IMR-90 (cell line): ENCODE measurements around the gene IFFO2. TPM values are rescaled to one million over a fixed set of nuclear protein-coding genes. Genes with fewer than 3 reads are reported as not detected.

Source experiments
- ATAC-seq: fragments of 200-7000 bp; cut with Tn5 transposase; 2 replicates; pipeline ENCODE4 v1.9.1; 2020; ENCODE audit warnings: low read depth, mild to moderate bottlenecking, moderate library complexity
- BruUV-seq: library from RNA; stranded (reverse); fragments of 400-500 nt; replicated peaks from 2 replicates; lab custom pipeline; 2021; lab: Mats Ljungman, UMichigan
- CTCF ChIA-PET: fragments of 300-600 bp; formaldehyde crosslinking; extraction: SDS; loops from one replicate; lab custom pipeline; 2021; ENCODE audit warnings: antibody characterized with exemption; lab: Yijun Ruan, JAX
- POLR2A ChIA-PET: fragments of 300-600 bp; sonication (Branson Sonifier 250); formaldehyde crosslinking; loops from one replicate; lab custom pipeline; 2022; ENCODE audit warnings: antibody characterized with exemption; ENCODE audit not compliant: unreplicated experiment; lab: Charles Lee
- DNase-seq: peaks from one replicate; pipeline ENCODE4 v3.0.0; 2013
- H2AFZ ChIP-seq: replicated peaks from 2 replicates; pipeline ENCODE3; 2013; ENCODE audit warnings: low read length, mild to moderate bottlenecking; ENCODE audit not compliant: poor library complexity
- H2AK5ac ChIP-seq: 2 replicates; pipeline ENCODE4 v1.6.1; 2013; ENCODE audit warnings: low read depth, low read length, inconsistent platforms
- H2AK9ac ChIP-seq: replicated peaks from 2 replicates; pipeline ENCODE3; 2013; ENCODE audit warnings: mild to moderate bottlenecking, low read depth, low read length, moderate library complexity; ENCODE audit not compliant: poor library complexity
- H2BK120ac ChIP-seq: 2 replicates; pipeline ENCODE4 v1.6.1; 2013; ENCODE audit warnings: low read depth, low read length, inconsistent platforms
- H2BK15ac ChIP-seq: 3 replicates; pipeline ENCODE4 v1.6.1; 2013; ENCODE audit warnings: low read depth, low read length, inconsistent platforms
- H2BK20ac ChIP-seq: 2 replicates; pipeline ENCODE4 v1.6.1; 2013; ENCODE audit warnings: low read depth, mild to moderate bottlenecking, inconsistent platforms, low read length, moderate library complexity
- H2BK5ac ChIP-seq: 2 replicates; pipeline ENCODE4 v1.6.1; 2013; ENCODE audit warnings: mild to moderate bottlenecking, low read depth, low read length, inconsistent platforms; ENCODE audit not compliant: poor library complexity, severe bottlenecking
- H3K14ac ChIP-seq: replicated peaks from 2 replicates; pipeline ENCODE4 v1.6.1; 2013; ENCODE audit warnings: low read depth, low read length, inconsistent platforms
- H3K18ac ChIP-seq: 2 replicates; pipeline ENCODE4 v1.6.1; 2013; ENCODE audit warnings: low read depth, low read length, control low read depth
- H3K23ac ChIP-seq: 2 replicates; pipeline ENCODE4 v1.6.1; 2013; ENCODE audit warnings: low read depth, low read length, inconsistent platforms
- H3K27ac ChIP-seq: 2 replicates; pipeline ENCODE4 v1.5.1; 2013; ENCODE audit warnings: mild to moderate bottlenecking, control low read depth, low read length; ENCODE audit not compliant: insufficient read depth
- H3K27me3 ChIP-seq: 2 replicates; pipeline ENCODE4 v1.6.1; 2013; ENCODE audit warnings: low read length; ENCODE audit not compliant: control insufficient read depth, insufficient read depth
- H3K36me3 ChIP-seq: 2 replicates; pipeline ENCODE4 v1.6.1; 2013; ENCODE audit warnings: low read length, mixed read lengths; ENCODE audit not compliant: control insufficient read depth, insufficient read depth
- H3K4ac ChIP-seq: 2 replicates; pipeline ENCODE4 v1.6.1; 2013; ENCODE audit warnings: low read depth, low read length, inconsistent platforms
- H3K4me1 ChIP-seq: 2 replicates; pipeline ENCODE4 v1.6.1; 2013; ENCODE audit warnings: low read length, mixed read lengths; ENCODE audit not compliant: control insufficient read depth, insufficient read depth
- H3K4me2 ChIP-seq: 2 replicates; pipeline ENCODE4 v1.6.1; 2013; ENCODE audit warnings: low read depth, mild to moderate bottlenecking, control low read depth, low read length, moderate library complexity
- H3K4me3 ChIP-seq: 2 replicates; pipeline ENCODE4 v1.5.1; 2013; ENCODE audit warnings: low read depth, mild to moderate bottlenecking, control low read depth, low read length, moderate library complexity; ENCODE audit not compliant: insufficient read depth
- H3K56ac ChIP-seq: 2 replicates; pipeline ENCODE4 v1.6.1; 2013; ENCODE audit warnings: low read length, inconsistent platforms; ENCODE audit not compliant: insufficient read depth; ENCODE audit errors: extremely low read depth
- H3K79me1 ChIP-seq, 2 experiments: 2 replicates each; pipeline ENCODE4 v1.6.1; 2013; ENCODE audit warnings: low read length in 2 of 2, inconsistent platforms in 1 of 2, low read depth in 1 of 2
- H3K9ac ChIP-seq: 2 replicates; pipeline ENCODE4 v1.6.1; 2013; ENCODE audit warnings: low read depth, low read length, control low read depth
- H3K9me1 ChIP-seq: 2 replicates; pipeline ENCODE4 v1.6.1; 2013; ENCODE audit warnings: low read length, inconsistent platforms; ENCODE audit not compliant: insufficient read depth
- H3K9me3 ChIP-seq: 2 replicates; pipeline ENCODE4 v1.6.1; 2013; ENCODE audit warnings: low read length; ENCODE audit not compliant: control insufficient read depth, insufficient read depth
- H4K20me1 ChIP-seq: 2 replicates; pipeline ENCODE4 v1.6.1; 2013; ENCODE audit warnings: low read length, inconsistent platforms; ENCODE audit not compliant: insufficient read depth
- H4K5ac ChIP-seq: 2 replicates; pipeline ENCODE4 v1.6.1; 2013; ENCODE audit warnings: mild to moderate bottlenecking, low read depth, low read length, control low read depth
- H4K8ac ChIP-seq, 2 experiments: 2 replicates each; pipeline ENCODE4 v1.6.1; 2013; ENCODE audit warnings: low read depth in 2 of 2, low read length in 2 of 2, control low read depth in 1 of 2, inconsistent platforms in 1 of 2
- H4K91ac ChIP-seq: 2 replicates; pipeline ENCODE4 v1.6.1; 2013; ENCODE audit warnings: low read depth, low read length, inconsistent platforms; ENCODE audit not compliant: insufficient read depth
- BHLHE40 ChIP-seq: fragments of 150-350 bp; IDR thresholded peaks from 2 replicates; pipeline ENCODE4 v1.6.1; 2016; ENCODE audit warnings: mild to moderate bottlenecking, low read depth, low read length
- CEBPB ChIP-seq: IDR thresholded peaks from 2 replicates; pipeline ENCODE4 v1.6.1; 2012; ENCODE audit warnings: low read depth, low read length, improper control_type of control experiment
- CHD1 ChIP-seq: IDR thresholded peaks from 2 replicates; pipeline ENCODE4 v1.6.1; 2012; ENCODE audit warnings: low read depth, low read length, improper control_type of control experiment
- FOS ChIP-seq: fragments of 150-350 bp; IDR thresholded peaks from 2 replicates; pipeline ENCODE4 v1.6.1; 2016; ENCODE audit warnings: low read depth, low read length
- MAFK ChIP-seq: IDR thresholded peaks from 2 replicates; pipeline ENCODE4 v1.6.1; 2012; ENCODE audit warnings: low read depth, low read length, improper control_type of control experiment
- MAZ ChIP-seq: IDR thresholded peaks from 2 replicates; pipeline ENCODE4 v1.6.1; 2012; ENCODE audit warnings: low read depth, mild to moderate bottlenecking, low read length, improper control_type of control experiment, moderate library complexity, borderline replicate concordance
- NFE2L2 ChIP-seq: fragments of 150-350 bp; IDR thresholded peaks from 2 replicates; pipeline ENCODE4 v1.6.1; 2016; ENCODE audit warnings: low read depth, mild to moderate bottlenecking, low read length
- POLR2A ChIP-seq: IDR thresholded peaks from 2 replicates; pipeline ENCODE4 v1.6.1; 2012; ENCODE audit warnings: mild to moderate bottlenecking, low read depth, low read length
- RAD21 ChIP-seq: IDR thresholded peaks from 2 replicates; pipeline ENCODE4 v1.6.1; 2012; ENCODE audit warnings: low read length, improper control_type of control experiment
- RCOR1 ChIP-seq: IDR thresholded peaks from 2 replicates; pipeline ENCODE4 v1.6.1; 2012; ENCODE audit warnings: mild to moderate bottlenecking, low read length, improper control_type of control experiment; ENCODE audit not compliant: insufficient replicate concordance
- RFX5 ChIP-seq: IDR thresholded peaks from 2 replicates; pipeline ENCODE4 v1.8.0; 2012; ENCODE audit warnings: low read depth, mild to moderate bottlenecking, low read length, moderate library complexity
- SMC3 ChIP-seq: fragments of 150-350 bp; IDR thresholded peaks from 2 replicates; pipeline ENCODE4 v1.6.1; 2016; ENCODE audit warnings: low read depth, mild to moderate bottlenecking, antibody characterized with exemption, low read length, moderate library complexity
- WGBS, 2 experiments: methylation state at CpG; one replicate each; pipeline versions ENCODE4 v1.1.5 to v1.1.7; 2013; ENCODE audit warnings: missing lambda C conversion rate in 2 of 2; ENCODE audit not compliant: insufficient read length in 1 of 2; ENCODE audit errors: extremely low coverage in 2 of 2; 5-methylcytosine and 5-hydroxymethylcytosine counted together
- dilution Hi-C: fragments of 300-500 bp; cut with HindIII; formaldehyde crosslinking; loops from one replicate; pipeline ENCODE4 v1.14.3; 2018; ENCODE audit warnings: low sequenced_read_pairs; ENCODE audit not compliant: unreplicated experiment
- in situ Hi-C: fragments of 300-500 bp; cut with MboI; formaldehyde crosslinking; loops from 3 replicates; pipeline ENCODE4 v1.14.3; 2019; ENCODE audit warnings: low sequenced_read_pairs, inconsistent platforms, mixed read lengths
- intact Hi-C: fragments of 100-400 bp; cut with micrococcal nuclease; formaldehyde crosslinking; loops from 2 replicates; pipeline ENCODE4 v1.10.0; 2022
- polyA plus RNA-seq, 3 experiments: library from polyadenylated mRNA; depleted of rRNA; stranded (reverse); fragments of >200 nt; gene quantifications; 2 replicates each; pipeline ENCODE4 v1.2.3, GENCODE V29; 2012; ENCODE audit warnings: low replicate concordance in 1 of 3
- total RNA-seq: library from RNA; depleted of rRNA; stranded (reverse); fragments of >200 nt; gene quantifications from 2 replicates; pipeline ENCODE4 v1.2.3, GENCODE V29; 2012
- TF ChIP-seq, protein P1 (sequence below): fragments of 150-350 bp; IDR thresholded peaks from 2 replicates; pipeline ENCODE4 v1.6.1; 2016; ENCODE audit warnings: low read depth, mild to moderate bottlenecking, low read length, moderate library complexity, borderline replicate concordance
- TF ChIP-seq, protein P2 (sequence below): fragments of 150-350 bp; IDR thresholded peaks from 2 replicates; pipeline ENCODE4 v1.6.1; 2017; ENCODE audit warnings: mild to moderate bottlenecking, antibody characterized with exemption, low read length, low read depth
- TF ChIP-seq, protein P3 (sequence below): conservative IDR thresholded peaks from 2 replicates; pipeline ENCODE4 v1.5.1; 2012; ENCODE audit warnings: mild to moderate bottlenecking, low read depth, low read length, improper control_type of control experiment

IFFO2 gene
- total and polyA plus RNA-seq, 2 of the 4 experiments (the other 2 are of a cell fraction), result 14.5 to 18.2 TPM

DNA sequence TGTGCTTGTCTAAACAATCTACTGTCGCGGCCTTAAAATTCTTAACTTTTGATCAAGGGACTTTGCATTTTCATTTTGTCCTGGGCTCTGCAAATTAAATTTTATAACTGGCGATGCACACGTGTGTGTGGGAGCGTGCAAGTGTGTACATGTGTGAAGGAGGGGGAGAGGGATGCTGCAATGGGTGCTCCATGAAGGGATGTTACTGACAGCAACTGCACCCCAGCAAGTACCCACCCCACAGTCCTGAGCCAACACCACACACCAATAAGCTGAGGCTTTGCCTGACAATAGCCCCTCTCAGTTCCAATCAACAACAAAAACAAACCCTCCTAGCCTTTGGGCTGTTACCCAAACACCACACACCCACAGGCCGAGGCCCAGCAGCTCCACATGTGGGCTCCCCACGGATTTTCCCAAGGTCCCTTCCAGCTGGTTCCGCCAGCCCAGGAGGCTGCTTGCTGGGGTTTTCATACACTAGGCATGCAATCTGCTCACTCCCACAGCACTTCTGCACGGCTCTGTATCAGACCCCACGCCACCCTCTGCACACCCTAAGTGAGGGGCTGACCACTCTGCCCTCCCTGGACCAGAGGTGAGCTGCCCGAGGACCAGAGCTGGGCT is 32.8 kb upstream of the IFFO2 start:
- Histone ChIP-seq H2BK120ac (no peak overlapping the region), H4K91ac (no peak overlapping the region), H3K36me3 (no peaks in the 10 kb centered on the region), H2AK5ac (no peak overlapping the region), H2BK5ac (no peak overlapping the region), H4K8ac (no peak overlapping the region), H3K4me3 (no peak overlapping the region), H3K9me1 (no peaks in the 10 kb centered on the region), H3K79me1 (no peaks in the 10 kb centered on the region), H3K23ac (no peak overlapping the region), H3K14ac (no peak overlapping the region), H3K27ac (no peak overlapping the region), H2BK20ac (no peak overlapping the region), H3K9me3 (no peaks in the 10 kb centered on the region), H2BK15ac (no peak overlapping the region), H4K20me1 (no peaks in the 10 kb centered on the region), H3K56ac (no peak overlapping the region), H3K4me2 (no peak overlapping the region), H3K4me1 (no peaks in the 10 kb centered on the region), H3K18ac (no peak overlapping the region), H3K27me3 (peaks cover 20% of the 10 kb centered on the region), H3K9ac (no peak overlapping the region), H4K5ac (no peak overlapping the region), H2AK9ac (no peak overlapping the region), H3K4ac (no peak overlapping the region), H2AFZ (no peak overlapping the region)
- no peak for DNase-seq
- in situ Hi-C loops, result no loop called here
- TF ChIP-seq BHLHE40 (no peak), FOS (no peak), MAFK (no peak), CEBPB (no peak), RFX5 (no peak), POLR2A (no peak), RCOR1 (no peak), SMC3 (no peak), NFE2L2 (no peak), RAD21 (no peak), MAZ (no peak), CHD1 (no peak)
- TF ChIP-seq, protein P1, sequence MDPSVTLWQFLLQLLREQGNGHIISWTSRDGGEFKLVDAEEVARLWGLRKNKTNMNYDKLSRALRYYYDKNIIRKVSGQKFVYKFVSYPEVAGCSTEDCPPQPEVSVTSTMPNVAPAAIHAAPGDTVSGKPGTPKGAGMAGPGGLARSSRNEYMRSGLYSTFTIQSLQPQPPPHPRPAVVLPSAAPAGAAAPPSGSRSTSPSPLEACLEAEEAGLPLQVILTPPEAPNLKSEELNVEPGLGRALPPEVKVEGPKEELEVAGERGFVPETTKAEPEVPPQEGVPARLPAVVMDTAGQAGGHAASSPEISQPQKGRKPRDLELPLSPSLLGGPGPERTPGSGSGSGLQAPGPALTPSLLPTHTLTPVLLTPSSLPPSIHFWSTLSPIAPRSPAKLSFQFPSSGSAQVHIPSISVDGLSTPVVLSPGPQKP, result no peak
- TF ChIP-seq, protein P2, sequence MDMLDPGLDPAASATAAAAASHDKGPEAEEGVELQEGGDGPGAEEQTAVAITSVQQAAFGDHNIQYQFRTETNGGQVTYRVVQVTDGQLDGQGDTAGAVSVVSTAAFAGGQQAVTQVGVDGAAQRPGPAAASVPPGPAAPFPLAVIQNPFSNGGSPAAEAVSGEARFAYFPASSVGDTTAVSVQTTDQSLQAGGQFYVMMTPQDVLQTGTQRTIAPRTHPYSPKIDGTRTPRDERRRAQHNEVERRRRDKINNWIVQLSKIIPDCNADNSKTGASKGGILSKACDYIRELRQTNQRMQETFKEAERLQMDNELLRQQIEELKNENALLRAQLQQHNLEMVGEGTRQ, result no peak
- TF ChIP-seq, protein P3, sequence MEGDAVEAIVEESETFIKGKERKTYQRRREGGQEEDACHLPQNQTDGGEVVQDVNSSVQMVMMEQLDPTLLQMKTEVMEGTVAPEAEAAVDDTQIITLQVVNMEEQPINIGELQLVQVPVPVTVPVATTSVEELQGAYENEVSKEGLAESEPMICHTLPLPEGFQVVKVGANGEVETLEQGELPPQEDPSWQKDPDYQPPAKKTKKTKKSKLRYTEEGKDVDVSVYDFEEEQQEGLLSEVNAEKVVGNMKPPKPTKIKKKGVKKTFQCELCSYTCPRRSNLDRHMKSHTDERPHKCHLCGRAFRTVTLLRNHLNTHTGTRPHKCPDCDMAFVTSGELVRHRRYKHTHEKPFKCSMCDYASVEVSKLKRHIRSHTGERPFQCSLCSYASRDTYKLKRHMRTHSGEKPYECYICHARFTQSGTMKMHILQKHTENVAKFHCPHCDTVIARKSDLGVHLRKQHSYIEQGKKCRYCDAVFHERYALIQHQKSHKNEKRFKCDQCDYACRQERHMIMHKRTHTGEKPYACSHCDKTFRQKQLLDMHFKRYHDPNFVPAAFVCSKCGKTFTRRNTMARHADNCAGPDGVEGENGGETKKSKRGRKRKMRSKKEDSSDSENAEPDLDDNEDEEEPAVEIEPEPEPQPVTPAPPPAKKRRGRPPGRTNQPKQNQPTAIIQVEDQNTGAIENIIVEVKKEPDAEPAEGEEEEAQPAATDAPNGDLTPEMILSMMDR, result no peak
- ChIA-PET POLR2A (no interaction called here), CTCF (no interaction called here)
- no peak for ATAC-seq
- BruUV-seq, result no TSS peak
- WGBS, 2 experiments, result 48% methylated on average over 6 of the region's 11 CpGs; no CpG with 5 or more reads in 1 of the 2 experiments
- dilution Hi-C loops, result no loop called here
- intact Hi-C loops, result no loop called here
